Spleen (tissue), 11 donors: Measurements from ENCODE around the gene ZNF385A. TPM values are rescaled to one million over a fixed set of nuclear protein-coding genes. Genes with fewer than 3 reads are reported as not detected.

Source experiments
- DNase-seq: peaks from one replicate; pipeline ENCODE4 v3.0.0-alpha.2; 2020
- H3K27ac ChIP-seq, 8 donors: fragments of 200-600 bp; sonication (generic) in 7 of 8; 1 replicate in 4 of 8; 2 replicates in 4 of 8; pipeline versions ENCODE4 v1.5.0 to v1.8.0; 2016 to 2021; ENCODE audit warnings: inconsistent platforms in 4 of 8, mild to moderate bottlenecking in 4 of 8, moderate library complexity in 1 of 8
- H3K27me3 ChIP-seq, 7 donors: fragments of 200-600 bp; sonication (generic) in 6 of 7; replicated peaks in 1 of 7; 1 replicate in 4 of 7; 2 replicates in 3 of 7; pipeline versions ENCODE4 v1.5.0 to v1.8.0; 2016 to 2021; ENCODE audit warnings: inconsistent platforms in 3 of 7, mild to moderate bottlenecking in 1 of 7
- H3K36me3 ChIP-seq, 6 donors: fragments of 200-600 bp; sonication (generic) in 5 of 6; 1 replicate in 4 of 6; 2 replicates in 2 of 6; pipeline versions ENCODE4 v1.5.0 to v1.8.0; 2016 to 2021; ENCODE audit warnings: inconsistent platforms in 2 of 6
- H3K4me1 ChIP-seq, 6 donors: fragments of 200-600 bp; sonication (generic) in 5 of 6; 1 replicate in 3 of 6; 2 replicates in 3 of 6; pipeline versions ENCODE4 v1.5.0 to v1.8.0; 2016 to 2021; ENCODE audit warnings: inconsistent platforms in 3 of 6
- H3K4me3 ChIP-seq, 8 donors: fragments of 200-600 bp; sonication (generic) in 7 of 8; 1 replicate in 4 of 8; 2 replicates in 4 of 8; pipeline versions ENCODE4 v1.5.0 to v1.8.0; 2016 to 2021; ENCODE audit warnings: inconsistent platforms in 4 of 8, mild to moderate bottlenecking in 4 of 8, moderate library complexity in 2 of 8
- H3K9me3 ChIP-seq, 8 donors: fragments of 200-600 bp; sonication (generic) in 7 of 8; 1 replicate in 4 of 8; 2 replicates in 4 of 8; pipeline versions ENCODE4 v1.5.0 to v1.8.0; 2016 to 2021; ENCODE audit warnings: inconsistent platforms in 4 of 8
- POLR2A ChIP-seq, 3 donors: fragments of 450-650 bp; IDR thresholded peaks; one replicate each; pipeline ENCODE4 v1.5.1; 2017; ENCODE audit warnings: antibody characterized with exemption in 3 of 3, mild to moderate bottlenecking in 1 of 3
- POLR2AphosphoS5 ChIP-seq, 3 donors: sonication (generic); formaldehyde crosslinking; IDR thresholded peaks; one replicate each; pipeline ENCODE4 v1.5.1; 2017; ENCODE audit warnings: antibody characterized with exemption in 3 of 3
- WGBS, 5 donors: extraction: QIAGEN DNeasy Blood & Tissue Kit in 3 of 5; methylation state at CpG; one replicate each; pipeline versions ENCODE4 v1.1.5 to v1.1.7; 2013 to 2018; 5-methylcytosine and 5-hydroxymethylcytosine counted together
- intact Hi-C: fragments of 100-400 bp; cut with DNase I; formaldehyde crosslinking; loops from one replicate; pipeline ENCODE4 v1.15.0; 2023; ENCODE audit warnings: low total_unique reads
- polyA plus RNA-seq, 3 donors: library from polyadenylated mRNA; stranded (reverse); fragments of 200-250 nt; gene quantifications; one replicate each; pipeline ENCODE4 v1.2.1, GENCODE V29; 2013
- total RNA-seq, 7 donors: library from RNA; depleted of rRNA in 3 of 7; stranded (reverse); fragments of >200 nt in 3 of 7; fragmentation: NEBNext Ultra II Directional in 4 of 7; extraction: Animal tissue kit (Norgen Biotek cat#: 25700) in 4 of 7; gene quantifications; one replicate each; pipeline versions ENCODE4 v1.1.0 to v1.2.1, GENCODE V29; 2016 to 2021
- TF ChIP-seq, protein P1 (sequence below), 11 experiments: fragments of 200-600 bp in 7 of 11; fragments of 450-650 bp in 4 of 11; sonication (generic) in 4 of 11; IDR thresholded peaks in 8 of 11; conservative IDR thresholded peaks in 3 of 11; 1 replicate in 7 of 11; 2 replicates in 4 of 11; pipeline versions ENCODE4 v1.4.0 to v1.8.0; 2016 to 2021; ENCODE audit warnings: antibody characterized with exemption in 11 of 11, inconsistent platforms in 4 of 11, mild to moderate bottlenecking in 1 of 11
- donor health status: healthy with polysubstance abuse.
- donor health status: DM: no; HTN: no; CAD: no; lungs with moderate emphysema.
- donor health status: DM: no; HTN: no; CAD: no.
- donor health status: Bipolar disorder and iron deficiency.
- donor health status: healthy.
- donor health status: DM: no; HTN: no; CAD: no.
- donor health status: DM: yes; HTN: yes; CAD: no.

ZNF385A gene
- total and polyA plus RNA-seq, 10 donors = 7.4 to 40.3 (median 23.4) TPM

DNA sequence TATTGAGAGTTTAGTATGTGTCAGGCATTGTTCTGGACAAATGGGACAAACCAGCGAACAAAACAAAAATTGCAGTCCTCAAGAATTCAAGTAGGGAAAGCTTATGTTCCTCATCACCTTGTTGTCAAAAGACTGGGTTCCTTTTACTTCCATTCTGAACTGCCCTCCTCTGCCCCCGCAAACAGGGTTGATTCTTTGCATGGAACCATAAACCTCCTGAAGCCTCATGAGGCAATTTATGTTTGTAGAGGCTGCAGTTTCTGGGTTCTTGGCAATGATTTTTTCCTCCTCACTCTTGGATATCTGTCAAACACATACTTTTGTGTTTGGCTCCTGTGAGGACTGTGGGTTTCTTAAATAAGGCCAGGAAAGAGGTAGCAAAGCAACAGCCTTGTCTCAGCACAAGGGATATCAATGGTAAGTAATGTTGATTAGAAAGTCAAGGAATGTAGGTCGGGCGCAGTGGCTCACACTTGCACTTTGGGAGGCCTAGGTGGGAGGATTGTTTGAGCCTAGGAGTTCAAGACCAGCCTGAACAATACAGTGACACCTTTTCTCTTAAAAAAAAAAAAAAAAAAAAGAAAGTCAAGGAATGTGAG, 45.7 kb downstream of the ZNF385A start:
- Histone ChIP-seq H3K27ac (no peak overlapping the region), H3K4me1 (peaks cover 11 to 59% (median 27%) of the 10 kb centered on the region in 6 donors), H3K27me3 (no peaks in the 10 kb centered on the region), H3K36me3 (peaks cover 0 to 48% (median 35%) of the 10 kb centered on the region in 6 donors), H3K9me3 (no peaks in the 10 kb centered on the region), H3K4me3 (no peak overlapping the region)
- 88 to 96% (median 94%) methylated on average over 4 of the region's 4 CpGs for WGBS, 5 donors
- TF ChIP-seq POLR2AphosphoS5 (IDR thresholded peaks at IDR 0.05) = no peak
- TF ChIP-seq, protein P1, sequence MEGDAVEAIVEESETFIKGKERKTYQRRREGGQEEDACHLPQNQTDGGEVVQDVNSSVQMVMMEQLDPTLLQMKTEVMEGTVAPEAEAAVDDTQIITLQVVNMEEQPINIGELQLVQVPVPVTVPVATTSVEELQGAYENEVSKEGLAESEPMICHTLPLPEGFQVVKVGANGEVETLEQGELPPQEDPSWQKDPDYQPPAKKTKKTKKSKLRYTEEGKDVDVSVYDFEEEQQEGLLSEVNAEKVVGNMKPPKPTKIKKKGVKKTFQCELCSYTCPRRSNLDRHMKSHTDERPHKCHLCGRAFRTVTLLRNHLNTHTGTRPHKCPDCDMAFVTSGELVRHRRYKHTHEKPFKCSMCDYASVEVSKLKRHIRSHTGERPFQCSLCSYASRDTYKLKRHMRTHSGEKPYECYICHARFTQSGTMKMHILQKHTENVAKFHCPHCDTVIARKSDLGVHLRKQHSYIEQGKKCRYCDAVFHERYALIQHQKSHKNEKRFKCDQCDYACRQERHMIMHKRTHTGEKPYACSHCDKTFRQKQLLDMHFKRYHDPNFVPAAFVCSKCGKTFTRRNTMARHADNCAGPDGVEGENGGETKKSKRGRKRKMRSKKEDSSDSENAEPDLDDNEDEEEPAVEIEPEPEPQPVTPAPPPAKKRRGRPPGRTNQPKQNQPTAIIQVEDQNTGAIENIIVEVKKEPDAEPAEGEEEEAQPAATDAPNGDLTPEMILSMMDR (IDR thresholded peaks at IDR 0.05 in 8 of 11, conservative IDR thresholded peaks at IDR 0.05 in 3 of 11) = no peak
- TF ChIP-seq POLR2A (IDR thresholded peaks at IDR 0.05) = no peak
- no peak for DNase-seq
- intact Hi-C loops = no loop called here

DNA sequence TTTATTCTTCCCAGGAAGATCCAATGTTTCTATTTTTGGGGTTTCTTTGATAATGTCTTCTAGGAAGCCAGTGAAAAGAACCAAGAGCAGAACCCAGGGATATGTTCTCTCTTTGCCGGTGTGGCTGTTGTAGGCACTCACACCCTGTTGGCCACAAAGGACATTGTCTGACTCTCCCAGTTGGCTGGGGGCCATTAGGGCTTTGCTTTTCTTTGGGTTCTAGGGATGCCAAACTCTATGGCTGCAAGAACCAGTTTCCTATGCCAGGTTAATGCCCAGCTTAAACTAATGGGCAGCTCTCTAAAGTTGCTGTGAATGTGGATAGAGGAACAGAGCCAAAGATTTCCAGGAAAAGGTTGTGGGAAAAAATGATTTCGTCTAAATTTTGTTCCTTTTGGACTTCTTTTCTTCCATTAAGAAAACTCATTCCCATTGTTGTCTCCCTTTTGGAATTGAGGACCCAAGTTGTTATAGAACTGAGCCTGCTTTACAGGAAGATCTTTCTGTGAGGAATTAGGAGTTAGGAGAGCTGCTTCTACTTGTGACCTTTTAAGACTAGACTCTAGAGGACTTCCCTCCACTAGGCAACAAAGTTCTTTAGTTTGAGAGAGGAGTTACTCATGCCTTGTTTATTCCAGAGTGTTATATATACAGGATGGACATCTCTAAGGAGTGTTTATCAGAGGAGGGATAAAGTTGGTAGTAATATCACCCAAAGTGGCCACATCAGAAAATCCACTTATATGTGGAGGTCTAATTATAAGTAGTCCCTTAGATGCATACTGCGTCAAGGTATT, 46.5 kb downstream of the ZNF385A start:
- H3K9me3 ChIP-seq = no peaks in the 10 kb centered on the region
- H3K4me1 ChIP-seq = peaks cover 11 to 66% (median 29%) of the 10 kb centered on the region in 6 donors
- peaks cover 0 to 42% (median 28%) of the 10 kb centered on the region in 6 donors for H3K36me3 ChIP-seq
- no peaks in the 10 kb centered on the region for H3K27me3 ChIP-seq
- no peak for TF ChIP-seq POLR2A (IDR thresholded peaks at IDR 0.05)
- TF ChIP-seq, protein P1 (IDR thresholded peaks at IDR 0.05 in 8 of 11, conservative IDR thresholded peaks at IDR 0.05 in 3 of 11) = no peak
- TF ChIP-seq POLR2AphosphoS5 (IDR thresholded peaks at IDR 0.05) = no peak
- peak overlapping the region in 6 of 8 donors; percentile 10 to 61 (median 54) for H3K27ac ChIP-seq
- H3K4me3 ChIP-seq = no peak overlapping the region
- 68 to 86% (median 74%) methylated on average over 3 of the region's 3 CpGs for WGBS, 5 donors
- no peak for DNase-seq
- intact Hi-C loops = no loop called here

DNA sequence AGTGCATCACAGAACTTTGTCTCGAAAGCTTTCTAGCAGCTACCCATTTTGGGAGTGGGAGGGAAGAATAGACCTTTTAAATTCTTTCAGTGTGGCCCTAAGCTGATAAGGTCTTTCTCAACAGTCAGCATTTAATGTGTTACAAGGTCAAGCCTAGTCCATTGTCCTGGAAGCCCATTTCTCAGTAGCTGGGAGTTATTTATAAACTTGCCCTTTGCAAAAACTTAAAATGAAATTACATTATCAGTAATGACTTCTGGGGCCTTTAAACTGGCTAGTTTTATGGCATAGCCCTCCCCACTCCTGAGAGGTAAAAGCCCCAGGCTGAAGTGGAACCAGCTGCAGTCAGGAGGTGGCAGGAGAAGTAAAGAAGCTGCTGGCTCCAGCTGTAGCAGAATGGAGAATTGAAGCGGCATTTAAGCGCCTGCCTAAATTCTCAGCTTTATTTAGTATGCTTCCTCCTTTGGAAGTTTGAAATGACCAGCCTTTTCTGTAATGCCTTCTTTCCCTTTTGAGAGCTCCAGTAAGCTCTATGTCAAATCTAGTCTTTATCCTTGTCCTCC, 47.2 kb downstream of the ZNF385A start:
- no peaks in the 10 kb centered on the region for H3K27me3 ChIP-seq
- H3K4me3 ChIP-seq = no peak overlapping the region
- H3K27ac ChIP-seq = peak overlapping the region in 6 of 8 donors; percentile 10 to 61 (median 54)
- 42 to 66% (median 57%) methylated on average over 3 of the region's 3 CpGs for WGBS, 5 donors
- H3K4me1 ChIP-seq = peaks cover 11 to 73% (median 30%) of the 10 kb centered on the region in 6 donors
- no peak for DNase-seq
- TF ChIP-seq POLR2AphosphoS5 (IDR thresholded peaks at IDR 0.05) (no peak), POLR2A (IDR thresholded peaks at IDR 0.05) (no peak)
- TF ChIP-seq, protein P1 (IDR thresholded peaks at IDR 0.05 in 8 of 11, conservative IDR thresholded peaks at IDR 0.05 in 3 of 11) = no peak
- H3K9me3 ChIP-seq = no peaks in the 10 kb centered on the region
- intact Hi-C loops = no loop called here
- H3K36me3 ChIP-seq = peaks cover 0 to 35% (median 21%) of the 10 kb centered on the region in 6 donors
